Esophagus squamous epithelium (tissue), 5 donors: Measurements from ENCODE around the gene KCNJ2. TPM values are rescaled to one million over a fixed set of nuclear protein-coding genes. Genes with fewer than 3 reads are reported as not detected.

Source experiments
- DNase-seq: peaks from one replicate; lab custom pipeline; 2025; lab: John Stamatoyannopoulos, UW
- H3K27ac ChIP-seq, 4 donors: fragments of 200-600 bp; sonication (generic); one replicate each; pipeline ENCODE4 v1.5.1; 2016 to 2019; ENCODE audit warnings: mild to moderate bottlenecking in 1 of 4
- H3K27me3 ChIP-seq, 4 donors: fragments of 200-600 bp; sonication (generic); 1 replicate in 3 of 4; 2 replicates in 1 of 4; pipeline versions ENCODE4 v1.5.1 to v1.6.0; 2017 to 2021; ENCODE audit warnings: antibody characterized with exemption in 1 of 4
- H3K36me3 ChIP-seq, 3 donors: fragments of 200-600 bp; sonication (generic); one replicate each; pipeline ENCODE4 v1.5.1; 2016 to 2019
- H3K4me1 ChIP-seq, 3 donors: fragments of 200-600 bp; sonication (generic); one replicate each; pipeline ENCODE4 v1.5.1; 2017 to 2019
- H3K4me3 ChIP-seq, 4 donors: fragments of 200-600 bp; sonication (generic); 1 replicate in 3 of 4; 2 replicates in 1 of 4; pipeline ENCODE4 v1.5.1; 2016 to 2019; ENCODE audit warnings: mild to moderate bottlenecking in 2 of 4, moderate library complexity in 1 of 4
- H3K9me3 ChIP-seq, 3 donors: fragments of 200-600 bp; sonication (generic); one replicate each; pipeline ENCODE4 v1.5.1; 2016 to 2019
- CTCF ChIP-seq, 6 experiments: fragments of 450-650 bp in 4 of 6; fragments of 200-600 bp in 2 of 6; sonication (generic) in 2 of 6; IDR thresholded peaks; one replicate each; pipeline ENCODE4 v1.5.1; 2016 to 2019; ENCODE audit warnings: antibody characterized with exemption in 6 of 6, mild to moderate bottlenecking in 4 of 6, moderate library complexity in 4 of 6
- POLR2A ChIP-seq, 4 donors: fragments of 450-650 bp; IDR thresholded peaks; one replicate each; pipeline ENCODE4 v1.6.1; 2017; ENCODE audit warnings: antibody characterized with exemption in 4 of 4, mild to moderate bottlenecking in 4 of 4, moderate library complexity in 3 of 4
- WGBS, 2 donors: methylation state at CpG; one replicate each; pipeline ENCODE4 v1.1.5; 2018; 5-methylcytosine and 5-hydroxymethylcytosine counted together
- intact Hi-C: fragments of 100-400 bp; cut with DNase I; formaldehyde crosslinking; loops from one replicate; pipeline ENCODE4 v1.15.0; 2022
- total RNA-seq, 4 donors: library from RNA; depleted of rRNA; stranded (reverse); fragments of >200 nt; gene quantifications; one replicate each; pipeline ENCODE4 v1.1.0, GENCODE V29; 2016
- donor health status: DM: yes; HTN: yes; CAD: no.

KCNJ2 gene
- total RNA-seq, 4 donors from 2014 or later, result 4.8 to 13.5 (median 8.0) TPM

DNA sequence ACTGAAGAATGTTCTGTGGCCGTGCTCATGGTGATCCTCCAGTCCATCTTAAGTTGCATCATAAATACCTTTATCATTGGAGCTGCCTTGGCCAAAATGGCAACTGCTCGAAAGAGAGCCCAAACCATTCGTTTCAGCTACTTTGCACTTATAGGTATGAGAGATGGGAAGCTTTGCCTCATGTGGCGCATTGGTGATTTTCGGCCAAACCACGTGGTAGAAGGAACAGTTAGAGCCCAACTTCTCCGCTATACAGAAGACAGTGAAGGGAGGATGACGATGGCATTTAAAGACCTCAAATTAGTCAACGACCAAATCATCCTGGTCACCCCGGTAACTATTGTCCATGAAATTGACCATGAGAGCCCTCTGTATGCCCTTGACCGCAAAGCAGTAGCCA, 36.8 kb upstream of the KCNJ2 start:
- H3K36me3 ChIP-seq, result no peaks in the 10 kb centered on the region
- no peaks in the 10 kb centered on the region for H3K9me3 ChIP-seq
- H3K27me3 ChIP-seq, result no peaks in the 10 kb centered on the region
- H3K27ac ChIP-seq, result no peak overlapping the region
- intact Hi-C loops, result no loop called here
- TF ChIP-seq CTCF (IDR thresholded peaks at IDR 0.05) (no peak), POLR2A (IDR thresholded peaks at IDR 0.05) (no peak)
- WGBS, 2 donors, result 94 to 95% methylated on average over 11 of the region's 11 CpGs
- DNase-seq, result no peak
- H3K4me3 ChIP-seq, result no peak overlapping the region
- peaks cover 7 to 22% (median 12%) of the 10 kb centered on the region in 3 donors for H3K4me1 ChIP-seq

DNA sequence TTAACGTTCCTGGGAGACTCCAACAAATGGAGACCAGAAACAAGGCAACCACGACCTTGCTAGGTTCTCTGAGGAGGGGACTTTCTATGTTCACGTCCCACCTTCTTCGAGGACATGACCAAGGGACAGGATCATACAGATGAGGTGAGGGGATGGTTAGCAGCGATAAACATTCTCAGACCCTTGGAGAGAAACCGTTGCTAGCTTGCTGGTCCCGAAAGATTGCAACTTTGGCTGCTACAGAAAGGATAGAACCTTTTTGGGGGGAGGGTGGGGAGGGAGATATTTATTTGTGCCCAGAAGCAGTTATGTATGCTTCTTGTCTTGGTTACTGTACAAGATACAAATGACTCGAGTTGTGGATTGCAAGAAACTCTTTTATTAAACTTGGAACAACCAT, 35.3 kb upstream of the KCNJ2 start:
- Histone ChIP-seq H3K4me1 (peaks cover 18 to 37% (median 19%) of the 10 kb centered on the region in 3 donors), H3K36me3 (no peaks in the 10 kb centered on the region), H3K27me3 (no peaks in the 10 kb centered on the region), H3K9me3 (no peaks in the 10 kb centered on the region), H3K4me3 (no peak overlapping the region), H3K27ac (no peak overlapping the region)
- 86 to 87% methylated on average over 8 of the region's 8 CpGs for WGBS, 2 donors
- intact Hi-C loops, result no loop called here
- DNase-seq, result no peak
- TF ChIP-seq POLR2A (IDR thresholded peaks at IDR 0.05) (no peak), CTCF (IDR thresholded peaks at IDR 0.05) (no peak)

- Histone ChIP-seq H3K27me3 (no peaks in the 10 kb centered on the region), H3K27ac (no peak overlapping the region), H3K36me3 (no peaks in the 10 kb centered on the region), H3K4me3 (no peak overlapping the region), H3K4me1 (peaks cover 18 to 44% (median 22%) of the 10 kb centered on the region in 3 donors), H3K9me3 (no peaks in the 10 kb centered on the region)
- intact Hi-C loops, result no loop called here
- DNase-seq, result no peak
- WGBS, 2 donors, result 75 to 100% methylated on average over 1 of the region's 1 CpG
- no peak for TF ChIP-seq CTCF (IDR thresholded peaks at IDR 0.05)
- no peak for TF ChIP-seq POLR2A (IDR thresholded peaks at IDR 0.05)
These were observed 34.6 kb upstream of the KCNJ2 start for GRCh38 chr17:70134777-70135176.

GRCh38 chr17:70136131-70136530, 33.2 kb upstream of the KCNJ2 start:
- DNase-seq, result no peak
- no peaks in the 10 kb centered on the region for H3K27me3 ChIP-seq
- no peaks in the 10 kb centered on the region for H3K9me3 ChIP-seq
- peak overlapping the region in 3 of 4 donors; percentile 81 to 88 (median 88) for H3K27ac ChIP-seq
- no peaks in the 10 kb centered on the region for H3K36me3 ChIP-seq
- intact Hi-C loops, result no loop called here
- no peak overlapping the region for H3K4me3 ChIP-seq
- H3K4me1 ChIP-seq, result peaks cover 18 to 50% (median 22%) of the 10 kb centered on the region in 3 donors
- 40 to 42% methylated on average over 5 of the region's 5 CpGs for WGBS, 2 donors
- TF ChIP-seq POLR2A (IDR thresholded peaks at IDR 0.05) (no peak), CTCF (IDR thresholded peaks at IDR 0.05) (no peak)

GRCh38 chr17:70137451-70138230, 31.7 kb upstream of the KCNJ2 start:
- intact Hi-C loops, result no loop called here
- no peaks in the 10 kb centered on the region for H3K36me3 ChIP-seq
- no peaks in the 10 kb centered on the region for H3K27me3 ChIP-seq
- DNase-seq, result no peak
- peak overlapping the region; percentile 81 to 90 (median 88) for H3K27ac ChIP-seq
- H3K4me1 ChIP-seq, result peaks cover 18 to 50% (median 22%) of the 10 kb centered on the region in 3 donors
- H3K4me3 ChIP-seq, result peak overlapping the region; percentile 15 to 60 (median 36)
- H3K9me3 ChIP-seq, result no peaks in the 10 kb centered on the region
- TF ChIP-seq CTCF (IDR thresholded peaks at IDR 0.05), result no peak
- peak in 2 of 4 donors; percentile 15 to 21 for TF ChIP-seq POLR2A (IDR thresholded peaks at IDR 0.05)
- 8 to 15% methylated on average over 9 of the region's 9 CpGs for WGBS, 2 donors
